ENCODE results near the gene HOXB2.

Gene HOXB2

DNA sequence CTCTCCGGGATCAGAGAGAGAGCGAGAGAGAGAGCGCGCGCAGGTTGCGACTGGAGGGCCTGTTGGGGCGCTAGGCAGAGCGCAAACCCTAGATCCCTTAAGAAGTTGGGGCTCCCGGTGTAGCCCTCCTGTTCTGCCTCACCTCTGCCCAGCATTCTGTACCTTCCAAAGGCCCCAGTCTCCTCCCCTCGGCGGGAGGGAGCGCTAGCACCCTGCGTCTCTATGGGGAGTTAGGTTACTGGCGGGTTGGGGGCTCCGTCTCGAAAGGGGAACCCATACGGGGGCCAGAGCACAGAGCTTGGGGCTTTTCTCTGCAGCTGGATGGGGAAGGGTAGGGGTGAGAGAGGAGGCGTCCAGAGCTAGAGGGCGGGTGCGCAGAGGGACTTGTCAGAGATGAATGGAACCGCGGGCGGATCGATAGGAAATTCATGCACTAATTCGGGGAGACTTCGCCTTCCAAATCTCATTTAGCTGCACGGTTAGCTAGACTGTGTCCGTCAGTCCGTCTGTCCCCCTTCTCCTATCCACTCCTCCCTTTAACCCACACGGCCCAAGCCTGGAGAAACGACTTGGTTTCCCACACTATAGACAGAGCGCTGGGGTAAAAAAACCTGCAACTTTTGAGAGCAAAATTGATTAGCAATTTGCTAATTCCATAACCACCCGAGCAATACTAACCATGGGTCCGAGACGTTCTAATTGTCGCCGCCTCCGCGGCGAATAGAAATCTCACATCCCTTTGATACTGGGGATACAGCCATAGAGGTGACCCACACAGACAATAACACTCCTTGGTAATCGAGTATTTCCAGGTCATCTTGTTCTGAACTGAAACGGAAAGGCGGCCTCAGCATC, 33.9 kb upstream of the HOXB2 start:
- no peak for DNase-seq (ENCODE audit: low read depth)

DNA sequence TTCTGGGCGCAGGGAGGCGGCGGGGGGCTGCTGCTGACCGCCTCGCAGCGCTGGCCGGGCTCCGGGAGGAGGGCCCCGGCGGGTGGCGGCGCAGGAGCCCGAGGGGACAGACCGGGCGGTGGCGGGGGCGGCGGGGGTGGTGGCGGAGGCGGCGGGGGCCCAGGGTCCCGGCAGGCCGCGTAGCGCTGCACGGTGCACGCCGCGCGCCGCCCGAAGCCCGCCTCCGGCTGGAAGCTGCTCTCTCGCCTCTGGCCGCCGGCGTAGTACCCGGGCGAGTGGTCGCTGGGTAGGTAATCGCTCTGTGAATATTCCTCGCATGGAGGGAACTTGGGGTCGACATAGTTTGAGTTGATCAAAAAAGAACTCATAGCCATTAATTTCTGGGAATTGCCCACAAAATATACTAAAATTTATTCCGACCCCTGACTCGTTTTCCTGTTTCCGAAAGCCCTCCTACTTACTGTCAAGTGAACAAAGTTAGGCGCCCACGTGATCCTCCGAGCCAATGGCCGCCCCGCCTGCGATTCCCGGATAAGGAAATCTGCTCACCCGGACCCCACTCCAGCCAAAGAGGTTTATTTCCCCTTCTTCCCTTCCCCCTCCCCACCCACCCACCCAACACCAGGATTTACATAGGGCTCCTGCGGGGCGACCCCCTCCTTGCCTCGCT, 33.2 kb upstream of the HOXB2 start, which contains the start of gene HOXB4:
Gene HOXB4, minus strand, starts transcription at position 405 of the 670 bp plus-strand sequence. Its CDS starts 31 bp downstream, at position 374.
- no peak for DNase-seq (ENCODE audit: low read depth)

DNA sequence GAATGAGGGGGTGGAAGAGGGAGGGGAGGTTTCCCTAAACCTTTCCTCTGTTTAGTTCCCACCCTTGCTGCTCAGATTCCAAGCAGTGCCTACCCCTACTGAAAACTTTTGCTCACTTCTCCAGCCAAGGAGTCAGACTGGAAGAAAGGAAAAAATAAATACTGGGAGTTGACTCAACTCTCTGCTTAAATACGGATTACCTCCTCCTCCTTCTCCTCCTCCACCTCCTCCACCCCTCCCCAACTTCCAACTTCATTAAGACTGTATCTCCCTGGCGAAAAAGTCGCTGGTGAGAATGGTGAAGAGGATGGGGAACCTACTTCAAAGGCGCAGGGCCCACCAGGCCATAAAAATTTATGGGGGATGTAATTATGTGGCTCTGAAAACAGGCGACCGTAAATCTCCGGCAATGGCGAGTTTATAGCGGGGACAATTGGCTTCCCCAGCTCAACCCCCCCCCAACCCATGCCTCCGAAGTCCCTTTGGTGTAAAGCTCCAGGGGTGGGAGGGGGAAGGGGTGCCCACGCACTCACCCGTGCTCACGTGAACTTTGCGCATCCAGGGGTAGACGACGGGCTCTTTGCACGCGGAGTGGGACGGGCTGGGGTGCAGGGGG, 32.5 kb upstream of the HOXB2 start:
- DNase-seq (ENCODE audit: low read depth), result no peak

DNA sequence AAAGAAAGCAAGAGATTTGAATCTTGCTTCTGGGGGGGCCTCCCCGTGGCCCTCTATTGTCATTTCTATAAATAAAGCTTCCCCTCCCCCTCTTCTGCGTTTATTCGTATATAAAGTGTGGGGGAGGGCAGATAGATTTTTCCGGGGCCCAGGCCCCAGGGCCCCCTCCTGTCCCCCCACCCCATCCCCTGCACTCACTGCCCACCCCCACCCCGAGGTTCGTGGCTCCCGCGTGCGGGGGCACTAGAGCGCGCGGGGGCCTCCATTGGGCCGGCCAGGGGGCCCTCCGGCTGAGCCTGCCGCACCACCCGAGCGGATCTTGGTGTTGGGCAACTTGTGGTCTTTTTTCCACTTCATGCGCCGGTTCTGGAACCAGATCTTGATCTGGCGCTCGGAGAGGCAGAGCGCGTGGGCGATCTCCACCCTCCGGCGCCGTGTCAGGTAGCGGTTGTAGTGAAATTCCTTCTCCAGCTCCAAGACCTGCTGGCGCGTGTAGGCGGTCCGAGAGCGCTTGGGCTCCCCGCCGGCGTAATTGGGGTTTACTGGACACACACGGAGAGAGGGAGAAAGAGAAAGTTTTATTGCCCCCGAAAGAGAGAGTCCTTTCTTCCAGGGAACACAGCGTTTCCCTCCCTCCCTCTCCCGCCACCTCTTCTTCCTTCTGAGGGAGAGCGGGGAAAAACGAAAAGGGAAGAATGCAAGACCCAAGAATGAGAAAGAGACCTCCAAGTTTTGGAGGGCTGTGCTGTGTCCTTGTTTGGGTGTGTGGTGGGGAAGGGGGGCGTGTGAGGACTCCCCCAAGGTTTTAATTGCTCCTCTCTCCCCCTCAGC, 31.8 kb upstream of the HOXB2 start:
- DNase-seq (ENCODE audit: low read depth), result no peak

DNA sequence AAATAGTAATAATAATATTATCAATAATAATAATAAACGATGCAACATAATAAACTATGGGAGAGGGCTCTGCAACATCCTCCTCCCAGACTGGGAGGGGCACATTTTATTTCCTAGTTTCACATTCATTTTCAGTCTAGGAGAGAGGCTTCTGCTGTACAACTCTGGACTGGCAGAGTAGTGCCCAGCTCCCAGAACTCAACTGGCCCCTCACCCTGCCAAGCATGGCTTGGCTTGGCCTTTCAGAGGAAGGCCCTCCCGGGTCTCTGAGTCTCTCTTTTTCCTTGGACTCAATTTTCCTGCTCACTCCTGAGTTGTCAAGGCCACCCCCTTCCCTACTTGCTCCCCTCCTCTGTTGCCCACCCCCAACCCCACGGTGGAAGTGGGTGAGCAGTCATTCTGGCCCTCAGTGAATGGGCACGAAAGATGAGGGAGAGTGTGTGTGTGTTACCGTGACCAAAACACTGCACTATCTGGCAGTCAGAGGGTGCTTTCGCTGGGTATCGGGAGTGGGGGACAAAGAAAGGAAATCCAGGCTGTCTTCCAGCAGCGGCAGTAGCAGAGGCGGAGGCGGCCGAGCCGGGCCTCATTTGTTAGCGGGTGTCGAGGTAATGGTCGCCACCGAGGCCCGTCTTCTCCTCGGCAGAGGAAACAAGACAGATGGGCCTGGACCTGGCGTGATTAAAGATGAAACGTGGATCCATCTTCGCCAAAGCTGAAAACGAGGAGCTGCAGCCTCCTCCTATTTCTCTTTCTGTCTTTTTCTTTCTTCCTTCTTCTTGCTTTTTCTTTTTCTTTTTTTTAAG, 31.0 kb upstream of the HOXB2 start:
- no peak for DNase-seq (ENCODE audit: low read depth)

GRCh38 chr17:48575066-48575582, 30.2 kb upstream of the HOXB2 start:
- DNase-seq (ENCODE audit: low read depth), result no peak

- no peak for DNase-seq (ENCODE audit: low read depth)
Observed at GRCh38 chr17:48574505-48575065, 29.7 kb upstream of the HOXB2 start.

DNA sequence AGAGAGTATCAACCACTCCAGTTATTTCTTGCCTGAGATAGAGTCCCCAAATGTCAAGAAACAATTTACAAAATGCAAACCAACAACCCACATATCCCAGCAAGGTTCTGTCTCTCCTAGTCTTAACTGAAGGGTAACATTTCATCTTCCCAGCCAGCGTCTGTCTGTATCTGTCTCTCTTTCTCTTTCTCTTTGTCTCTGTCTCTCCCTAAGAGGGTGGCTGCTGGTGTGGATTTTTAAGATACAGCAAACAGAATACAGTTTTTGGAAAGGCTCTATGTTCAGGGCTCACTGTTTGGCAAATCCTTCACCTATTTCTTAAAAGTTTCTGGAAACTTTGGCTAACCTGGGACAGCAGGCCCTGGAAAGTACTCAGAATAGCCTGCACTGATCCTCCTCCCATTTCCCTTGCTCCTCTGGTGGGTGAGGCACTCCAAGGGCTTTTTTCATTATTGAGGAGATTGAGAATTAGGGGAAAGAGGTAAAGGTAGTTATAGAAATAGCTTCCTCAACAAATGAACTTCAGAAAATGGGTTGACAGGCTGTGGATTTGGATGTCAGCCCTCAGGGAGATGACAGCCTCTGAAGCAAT, 27.0 kb upstream of the HOXB2 start:
- DNase-seq (ENCODE audit: low read depth), result no peak

DNA sequence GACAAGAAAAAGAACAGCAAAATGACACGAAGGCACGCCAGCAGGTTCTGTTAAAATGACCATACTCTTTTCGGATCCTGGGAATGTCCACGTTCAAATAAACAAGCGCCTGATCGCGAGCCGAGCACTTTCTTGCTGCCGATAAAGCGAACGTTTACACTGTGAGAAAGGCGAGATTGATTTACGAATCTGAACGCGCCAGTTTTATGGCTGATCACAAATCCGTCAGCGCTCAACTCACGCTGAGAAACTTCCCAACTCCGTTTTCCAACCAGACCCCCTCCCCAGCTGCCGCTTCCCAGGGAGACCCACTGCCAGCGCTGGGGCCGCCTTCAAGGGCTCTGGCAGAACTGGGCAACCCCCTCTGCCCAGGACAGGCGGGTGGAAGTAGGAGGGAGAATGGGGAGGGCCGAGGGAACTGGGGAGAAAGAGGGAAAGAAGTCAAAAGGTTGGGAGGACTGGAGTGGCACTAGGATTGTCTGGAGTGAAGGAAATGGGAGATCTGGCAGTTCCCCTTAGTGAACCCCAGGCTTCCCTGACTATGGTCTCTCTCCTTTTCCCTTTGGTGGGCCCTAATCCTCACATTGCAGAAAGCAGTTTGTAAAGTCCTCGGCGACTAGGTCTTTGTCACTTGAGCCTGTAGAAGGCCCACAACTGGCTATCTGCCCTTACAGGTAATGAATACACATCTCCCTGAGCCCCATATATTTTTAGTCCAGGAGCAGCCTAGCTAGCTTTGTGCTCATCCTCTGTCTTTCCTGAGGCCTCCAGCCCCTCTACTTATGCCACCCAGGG, 26.3 kb upstream of the HOXB2 start:
- no peak for DNase-seq (ENCODE audit: low read depth)

DNA sequence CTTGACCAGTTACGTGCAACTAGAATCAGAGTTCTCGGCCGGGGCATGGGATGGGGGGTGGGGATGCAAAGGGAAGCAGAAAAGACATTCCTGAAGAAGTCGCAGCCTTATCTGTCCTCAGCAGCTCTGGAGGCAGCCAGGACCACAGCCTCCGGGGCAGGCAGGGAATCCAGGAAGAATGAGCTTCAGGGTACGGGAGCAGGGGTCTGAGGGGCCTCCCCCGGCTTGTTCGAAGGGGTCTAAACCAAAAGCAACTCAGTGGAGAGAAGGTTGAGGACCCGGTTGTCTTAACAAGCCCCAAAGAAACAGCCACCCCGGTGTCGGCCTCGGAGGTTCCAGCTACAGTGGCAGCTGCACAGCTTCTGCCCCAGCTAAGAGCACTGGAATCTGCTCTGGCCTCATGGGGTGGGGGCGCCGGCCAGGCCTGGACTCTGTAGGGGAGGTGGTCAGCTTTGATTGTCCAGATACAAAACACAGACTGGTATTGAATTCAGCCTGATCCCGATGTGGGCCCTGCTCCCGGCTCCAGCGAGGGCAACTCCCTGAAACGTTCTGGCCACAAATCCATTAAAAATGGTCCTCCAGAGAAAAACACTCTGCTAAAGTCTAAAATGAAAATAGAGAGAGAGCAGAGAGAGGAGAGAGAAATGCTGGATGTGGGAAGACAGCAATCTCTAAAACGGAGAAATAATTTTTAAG, 25.6 kb upstream of the HOXB2 start:
- no peak for DNase-seq (ENCODE audit: low read depth)

GRCh38 chr17:48569674-48570324, 24.9 kb upstream of the HOXB2 start:
- no peak for DNase-seq (ENCODE audit: low read depth)

GRCh38 chr17:48569240-48569582, 24.3 kb upstream of the HOXB2 start:
- no peak for DNase-seq (ENCODE audit: low read depth)

GRCh38 chr17:48568499-48569239, 23.8 kb upstream of the HOXB2 start:
- no peak for DNase-seq (ENCODE audit: low read depth)

DNA sequence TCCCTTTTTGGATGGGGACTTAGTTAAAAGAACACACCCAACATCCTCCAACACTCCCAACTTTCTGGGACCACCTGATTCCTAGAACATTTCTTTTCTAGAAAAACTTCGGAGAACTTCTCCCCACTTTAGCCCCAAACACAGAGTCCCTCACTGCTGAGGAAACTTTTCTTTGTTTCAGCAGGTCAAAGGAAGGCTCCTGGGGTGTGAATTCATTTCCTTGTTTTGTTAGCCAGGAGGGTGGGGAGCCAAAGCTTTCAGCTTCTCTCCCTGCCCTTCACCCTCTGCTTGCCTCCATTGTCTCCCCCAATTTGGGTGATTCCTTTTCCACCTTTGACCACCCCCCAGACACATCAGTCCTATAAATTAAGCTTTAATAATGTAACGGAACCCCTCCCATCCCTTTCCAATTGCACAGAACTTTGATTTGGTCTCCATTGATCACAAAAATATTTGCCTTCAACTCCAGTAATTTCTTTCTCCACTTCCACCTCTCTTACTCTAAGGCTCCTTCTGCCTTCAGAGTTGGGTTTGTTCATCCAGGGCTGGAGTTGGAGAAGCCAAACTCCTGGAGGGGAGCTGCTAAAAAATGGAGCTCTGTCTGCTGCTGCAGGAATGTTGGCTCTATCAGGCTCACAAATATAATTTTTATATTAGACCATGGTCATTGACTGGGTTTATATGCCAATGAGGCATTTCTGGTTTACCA, 22.9 kb upstream of the HOXB2 start:
- no peak for DNase-seq (ENCODE audit: low read depth)

GRCh38 chr17:48567209-48567608, 22.3 kb upstream of the HOXB2 start:
- no peak for DNase-seq (ENCODE audit: low read depth)

DNA sequence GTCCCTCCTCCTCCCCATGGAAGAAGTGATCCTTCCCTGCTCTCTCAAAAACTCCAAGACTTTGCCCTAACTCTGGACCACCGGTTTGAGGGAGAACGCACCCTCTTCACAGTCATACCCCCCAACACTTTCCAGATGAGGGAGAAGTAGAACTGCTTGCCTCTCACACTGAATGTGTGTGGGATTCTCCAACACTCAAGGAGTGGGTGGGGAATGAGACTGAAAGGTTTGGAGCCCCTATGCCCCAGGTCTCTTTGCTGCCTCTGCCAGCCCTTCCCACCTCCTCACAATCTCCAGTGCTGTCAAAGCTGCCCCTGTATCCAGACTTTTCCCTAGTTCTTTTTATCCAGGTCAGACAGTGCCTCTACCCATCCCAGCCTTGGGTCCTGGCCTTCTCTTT, 21.8 kb upstream of the HOXB2 start:
- DNase-seq (ENCODE audit: low read depth), result no peak
